SU-DHL-6 (cell line): ENCODE results near the gene SLC25A29.
"Not testable (repeated sequence)": the region's sequence is repeated elsewhere in the genome, so short reads cannot be mapped to it uniquely, and the experiment has no call there.

Experiments used
- H2AFZ ChIP-seq: fragments of 200-600 bp; sonication (generic); 2 replicates; pipeline ENCODE4 v1.6.1; 2014; ENCODE audit warnings: low read depth, mild to moderate bottlenecking, moderate library complexity, mixed read lengths, antibody characterized with exemption, low read length; ENCODE audit not compliant: severe bottlenecking
- H3F3A ChIP-seq: fragments of 200-600 bp; shearing (Covaris generic); 2 replicates; pipeline ENCODE4 v1.6.0; 2016; ENCODE audit warnings: antibody characterized with exemption, mild to moderate bottlenecking; ENCODE audit not compliant: insufficient read depth
- H3K27ac ChIP-seq: fragments of 200-600 bp; sonication (generic); 2 replicates; pipeline ENCODE4 v1.5.1; 2016; ENCODE audit warnings: low read depth, mild to moderate bottlenecking, low read length, moderate library complexity, mixed read lengths
- H3K27me3 ChIP-seq: fragments of 200-600 bp; sonication (generic), shearing (Covaris generic); 2 replicates; pipeline ENCODE4 v1.6.0; 2014; ENCODE audit warnings: mild to moderate bottlenecking, low read length
- H3K36me3 ChIP-seq: fragments of 200-600 bp; sonication (generic); 2 replicates; pipeline ENCODE4 v1.6.1; 2014; ENCODE audit warnings: mild to moderate bottlenecking, low read length, mixed read lengths
- H3K4me2 ChIP-seq: fragments of 300-600, 200-600 bp; shearing (Covaris generic), sonication (generic); 2 replicates; pipeline ENCODE4 v1.6.0; 2014; ENCODE audit warnings: low read length, low read depth, mild to moderate bottlenecking; ENCODE audit not compliant: poor library complexity, severe bottlenecking
- H3K4me3 ChIP-seq: fragments of 200-600 bp; sonication (generic); 2 replicates; pipeline ENCODE4 v1.5.1; 2014; ENCODE audit warnings: antibody characterized with exemption, low read length, mild to moderate bottlenecking, mixed read lengths; ENCODE audit not compliant: insufficient read depth, poor library complexity, severe bottlenecking
- H3K79me2 ChIP-seq: fragments of 200-600 bp; sonication (generic); 2 replicates; pipeline ENCODE4 v1.6.1; 2014; ENCODE audit warnings: mild to moderate bottlenecking, low read length, moderate library complexity; ENCODE audit not compliant: insufficient read depth
- H3K9ac ChIP-seq: fragments of 200-600 bp; sonication (generic); 2 replicates; pipeline ENCODE4 v1.7.0; 2014; ENCODE audit warnings: mild to moderate bottlenecking, low read length
- H3K9me2 ChIP-seq: fragments of 200-600 bp; sonication (generic); replicated peaks from 2 replicates; pipeline ENCODE4 v1.6.1; 2014; ENCODE audit warnings: low read length; ENCODE audit not compliant: insufficient read depth
- H3K9me3 ChIP-seq: fragments of 200-600 bp; sonication (generic); 2 replicates; pipeline ENCODE4 v1.6.1; 2014; ENCODE audit warnings: low read length, mixed read lengths; ENCODE audit not compliant: insufficient read depth
- H4K20me1 ChIP-seq: fragments of 200-600 bp; sonication (generic); 2 replicates; pipeline ENCODE4 v1.6.1; 2014; ENCODE audit warnings: low read depth, mild to moderate bottlenecking, antibody characterized with exemption, low read length, moderate library complexity, mixed read lengths
- CTCF ChIP-seq: fragments of 200-600 bp; sonication (generic); IDR thresholded peaks from one replicate; pipeline ENCODE4 v1.5.1; 2017; ENCODE audit warnings: antibody characterized with exemption, mild to moderate bottlenecking, low read length, moderate library complexity; ENCODE audit not compliant: insufficient read depth, poor library complexity, severe bottlenecking
- EZH2phosphoT487 ChIP-seq: fragments of 200-600 bp; sonication (generic), shearing (Covaris generic); conservative IDR thresholded peaks from 2 replicates; pipeline ENCODE4 v1.6.1; 2018; ENCODE audit warnings: mild to moderate bottlenecking, antibody characterized with exemption, low read length, moderate library complexity, mixed read lengths

The SLC25A29 gene

GRCh38 chr14:100298551-100299237 lies 7.5 kb downstream of the SLC25A29 start:
- Histone ChIP-seq H3K9me2 (no peaks in the 10 kb centered on the region), H3K27ac (no peak overlapping the region), H4K20me1 (no peaks in the 10 kb centered on the region; the same call in 1 of the 2 replicates), H3K4me3 (no peak overlapping the region), H3K4me2 (no peak overlapping the region), H3K27me3 (no peaks in the 10 kb centered on the region), H2AFZ (no peak overlapping the region), H3K9ac (no peak overlapping the region), H3K9me3 (no peaks in the 10 kb centered on the region), H3K36me3 (no peaks in the 10 kb centered on the region), H3F3A (no peaks in the 10 kb centered on the region), H3K79me2 (no peaks in the 10 kb centered on the region)
- TF ChIP-seq CTCF (no peak), EZH2phosphoT487 (no peak)

- no peak overlapping the region for H3K27ac ChIP-seq
- no peaks in the 10 kb centered on the region for H3K27me3 ChIP-seq
- no peak overlapping the region for H3K9ac ChIP-seq
- TF ChIP-seq EZH2phosphoT487 (no peak), CTCF (no peak)
- H3K4me2 ChIP-seq: peak overlapping the region; percentile 11
- no peaks in the 10 kb centered on the region for H3K79me2 ChIP-seq
- H4K20me1 ChIP-seq: no peaks in the 10 kb centered on the region; the same call in 1 of the 2 replicates
- H2AFZ ChIP-seq: no peak overlapping the region
- no peaks in the 10 kb centered on the region for H3K9me2 ChIP-seq
- H3F3A ChIP-seq: no peaks in the 10 kb centered on the region
- H3K36me3 ChIP-seq: no peaks in the 10 kb centered on the region
- no peaks in the 10 kb centered on the region for H3K9me3 ChIP-seq
- H3K4me3 ChIP-seq: no peak overlapping the region
Observed at GRCh38 chr14:100297320-100298300, 8.6 kb downstream of the SLC25A29 start.

- not testable (repeated sequence) for H4K20me1 ChIP-seq, H3K4me3 ChIP-seq, H3K79me2 ChIP-seq, H3K9me3 ChIP-seq, H3K27me3 ChIP-seq, H2AFZ ChIP-seq, H3K27ac ChIP-seq, H3K4me2 ChIP-seq, H3K9ac ChIP-seq, H3K36me3 ChIP-seq, H3F3A ChIP-seq, H3K9me2 ChIP-seq
Observed at GRCh38 chr14:100296729-100297128, 9.5 kb downstream of the SLC25A29 start.
